Measurements from ENCODE around the gene DHRS7C.

Gene DHRS7C

DNA sequence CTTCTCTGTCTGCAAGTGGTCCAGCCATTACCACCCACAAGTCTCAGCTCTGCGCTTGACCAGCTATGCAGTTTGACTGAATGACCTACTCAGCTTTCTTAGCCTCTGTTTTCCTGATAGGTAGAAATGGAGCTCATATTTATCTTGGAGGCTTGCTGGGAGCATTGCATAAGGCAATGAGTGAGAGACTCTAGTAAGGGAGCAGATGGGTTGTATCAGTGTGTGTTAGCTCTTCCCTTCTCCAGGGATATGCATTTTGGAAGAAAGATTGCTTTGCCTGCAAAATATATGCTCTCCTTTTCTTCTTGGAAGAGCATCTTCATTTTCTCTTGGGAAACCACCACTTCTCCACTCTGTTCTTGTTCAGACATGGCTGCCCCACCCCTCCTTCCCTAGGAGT, 26.1 kb downstream of the DHRS7C start:
- no peak for DNase-seq (ENCODE audit: low spot score)

GRCh38 chr17:9763643-9764042, 27.7 kb downstream of the DHRS7C start:
- DNase-seq (ENCODE audit: low spot score) = no peak

DNA sequence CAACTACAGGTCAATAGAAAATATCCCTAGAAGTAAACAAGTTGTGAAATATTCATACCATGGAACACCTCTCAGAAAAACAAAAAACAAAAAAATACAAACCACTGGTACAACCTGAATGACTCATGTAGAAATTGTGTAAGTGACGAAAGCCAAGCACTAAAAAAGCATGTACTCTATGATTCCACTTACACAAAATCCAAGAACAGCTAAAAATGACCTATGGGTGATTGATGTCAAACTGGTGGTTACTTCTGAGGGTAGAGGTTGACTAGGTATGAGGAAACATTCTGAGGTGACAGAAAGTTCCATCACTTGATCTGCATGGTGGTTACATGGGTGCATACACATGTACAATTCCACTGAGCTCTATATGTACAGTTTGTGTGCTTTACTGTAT, 31.1 kb downstream of the DHRS7C start:
- DNase-seq (ENCODE audit: low spot score) = no peak

- no peak for DNase-seq (ENCODE audit: low spot score)
These were observed 36.3 kb downstream of the DHRS7C start for GRCh38 chr17:9755083-9755482.

DNA sequence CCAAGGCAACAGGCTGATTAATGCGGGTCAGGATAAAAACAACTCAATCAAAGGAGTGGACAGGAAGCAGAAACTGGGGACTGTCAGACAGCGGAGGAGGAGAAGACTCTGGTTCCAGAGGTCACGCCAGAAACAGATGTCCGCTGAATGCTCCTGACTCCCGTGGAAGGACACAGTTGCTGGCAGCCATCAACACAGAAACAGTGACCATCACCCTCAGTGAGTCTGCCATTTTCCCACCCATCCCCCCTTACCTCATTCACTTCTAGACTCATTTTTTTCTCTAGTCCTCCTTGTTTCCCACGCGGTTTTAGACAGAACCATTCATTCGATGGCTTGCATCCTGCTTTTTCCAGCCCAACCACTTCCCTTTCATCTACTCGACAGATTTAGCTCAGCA, 40.9 kb downstream of the DHRS7C start:
- DNase-seq (ENCODE audit: low spot score) = no peak

DNA sequence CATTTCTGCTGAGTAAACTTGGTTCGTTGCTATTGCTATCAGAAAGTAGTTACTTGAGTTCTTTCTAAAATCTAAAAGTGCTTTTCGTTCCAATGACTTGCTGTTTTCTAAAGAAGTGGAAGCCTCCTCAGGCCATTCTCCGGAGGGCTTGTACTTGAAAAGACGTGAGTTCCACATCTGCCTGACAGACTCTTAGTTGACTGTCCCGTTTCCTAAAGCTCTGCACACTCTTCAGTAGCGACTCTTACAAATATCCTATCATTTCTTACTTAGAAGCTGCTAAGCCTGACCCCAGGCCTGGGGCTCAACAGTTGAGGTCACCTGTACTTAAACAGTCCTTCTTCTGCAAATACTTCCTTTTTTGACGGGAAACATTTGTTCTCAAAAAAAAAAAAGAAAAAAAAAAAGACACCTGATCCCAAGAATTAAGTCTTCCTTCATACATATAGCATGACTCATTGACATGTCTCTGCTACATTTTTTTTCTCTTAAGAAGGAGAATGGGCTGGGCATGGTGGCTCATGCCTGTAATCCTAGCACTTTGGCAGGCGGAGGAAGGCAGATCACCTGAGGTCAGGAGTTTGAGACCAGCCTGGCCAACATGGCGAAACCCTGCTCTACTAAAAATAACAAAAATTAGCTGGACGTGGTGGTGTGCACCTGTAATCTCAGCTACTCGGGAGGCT, 61.5 kb downstream of the DHRS7C start:
- DNase-seq (ENCODE audit: low spot score) = no peak

GRCh38 chr17:9729034-9729650, 62.2 kb downstream of the DHRS7C start:
- peak; percentile 64 for DNase-seq (ENCODE audit: low spot score)

- no peak for DNase-seq (ENCODE audit: low spot score)
These were observed 62.8 kb downstream of the DHRS7C start for GRCh38 chr17:9728564-9728963.

DNA sequence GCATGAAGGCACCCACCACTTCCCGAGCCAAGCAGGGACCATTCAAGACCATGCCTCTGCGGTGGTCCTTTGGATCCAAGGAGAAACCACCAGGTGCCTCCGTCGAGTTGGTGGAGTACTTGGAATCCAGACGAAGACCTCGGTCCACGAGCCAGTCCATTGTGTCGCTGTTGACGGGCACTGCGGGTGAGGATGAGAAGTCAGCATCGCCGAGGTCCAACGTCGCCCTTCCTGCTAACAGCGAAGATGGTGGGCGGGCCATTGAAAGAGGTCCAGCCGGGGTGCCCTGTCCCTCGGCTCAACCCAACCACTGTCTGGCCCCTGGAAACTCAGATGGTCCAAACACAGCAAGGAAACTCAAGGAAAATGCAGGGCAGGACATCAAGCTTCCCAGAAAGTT, 63.4 kb downstream of the DHRS7C start:
- DNase-seq (ENCODE audit: low spot score) = no peak

DNA sequence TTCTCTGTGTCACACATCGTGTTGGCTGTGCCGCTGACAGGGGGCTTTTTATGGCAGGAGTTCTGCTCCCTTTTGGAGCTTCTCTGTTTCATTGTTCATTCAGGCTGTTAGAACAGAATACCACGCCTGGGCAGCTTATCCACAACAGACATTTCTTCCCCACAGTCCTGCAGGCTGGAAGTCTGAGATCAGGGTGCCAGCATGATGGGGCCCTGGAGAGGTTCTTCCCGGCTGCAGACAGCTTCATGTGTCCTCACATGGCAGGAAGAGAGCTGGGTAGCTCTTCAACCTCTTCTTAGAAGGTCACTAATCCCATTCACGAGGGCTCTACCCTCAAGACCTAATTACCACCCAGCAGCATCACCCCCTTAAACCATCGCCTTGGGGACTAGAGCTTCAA, 65.1 kb downstream of the DHRS7C start:
- no peak for DNase-seq (ENCODE audit: low spot score)

DNA sequence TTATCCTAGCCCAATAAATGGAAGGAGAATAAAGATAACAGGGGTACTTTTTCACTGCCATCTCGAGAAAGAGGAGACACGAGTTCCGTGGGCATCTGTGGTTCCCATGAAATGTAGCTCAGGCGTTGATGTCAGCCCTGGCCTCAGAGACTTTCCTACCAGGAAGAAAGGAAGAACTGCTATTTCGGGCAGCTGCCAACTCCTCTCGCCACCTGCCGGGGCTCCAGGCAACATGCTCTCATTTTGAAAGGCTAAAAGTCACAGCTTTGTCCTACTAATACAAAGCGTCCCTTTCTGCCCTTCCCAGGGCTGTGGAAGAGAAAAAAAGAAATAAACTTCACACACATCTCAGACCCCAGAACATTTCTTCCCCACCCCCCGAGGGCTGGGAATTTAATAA, 65.8 kb downstream of the DHRS7C start:
- no peak for DNase-seq (ENCODE audit: low spot score)
